NCI-H1694 treated with DMSO at 0.1 percent for 48 hours (cell line): Measurements from ENCODE around the gene RAB35.

Source experiments
- DNase-seq: peaks from one replicate; lab custom pipeline; 2025; lab: John Stamatoyannopoulos, UW

The RAB35 gene

DNA sequence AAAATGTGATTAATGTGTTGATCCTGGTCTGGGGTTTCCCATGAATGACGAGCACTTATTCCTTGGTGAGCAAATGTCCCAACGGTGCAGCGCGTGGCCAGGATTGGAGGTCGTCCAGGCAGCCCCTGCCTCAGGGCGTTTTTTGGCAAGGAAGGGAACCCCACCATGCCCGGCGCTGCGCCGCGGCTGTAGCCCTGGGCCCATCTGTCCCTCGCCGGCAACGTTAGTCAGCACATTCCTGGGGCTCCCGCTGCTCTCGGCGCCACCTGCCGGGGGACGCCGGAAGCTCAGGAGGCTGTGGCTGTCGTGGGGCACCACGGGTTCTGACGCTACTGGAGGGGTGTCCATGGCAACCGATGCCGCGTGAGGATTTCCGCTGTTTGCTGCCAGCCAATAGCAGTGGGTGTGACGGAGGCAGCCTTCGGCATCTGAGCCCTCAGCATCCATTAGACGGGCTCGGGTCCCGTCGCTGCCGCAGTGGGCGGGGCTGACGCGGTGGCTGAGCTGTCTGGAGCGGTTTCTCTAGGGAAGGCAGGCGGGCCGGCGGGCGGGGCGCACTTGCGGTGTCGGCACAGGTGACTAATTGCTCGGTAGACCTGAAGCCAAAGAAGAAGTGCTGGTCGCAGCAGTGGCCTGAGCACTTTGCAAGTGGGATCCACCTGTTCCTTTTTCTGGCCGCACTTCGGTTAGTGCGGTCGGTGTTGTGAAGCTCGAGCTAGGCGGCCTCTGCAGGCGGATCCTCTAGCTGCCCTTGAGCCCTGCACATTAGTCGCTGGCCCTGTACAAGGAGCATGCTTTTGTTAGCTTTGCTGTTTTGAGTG lies 29.5 kb downstream of the RAB35 start:
- DNase-seq, result peak; percentile 93

DNA sequence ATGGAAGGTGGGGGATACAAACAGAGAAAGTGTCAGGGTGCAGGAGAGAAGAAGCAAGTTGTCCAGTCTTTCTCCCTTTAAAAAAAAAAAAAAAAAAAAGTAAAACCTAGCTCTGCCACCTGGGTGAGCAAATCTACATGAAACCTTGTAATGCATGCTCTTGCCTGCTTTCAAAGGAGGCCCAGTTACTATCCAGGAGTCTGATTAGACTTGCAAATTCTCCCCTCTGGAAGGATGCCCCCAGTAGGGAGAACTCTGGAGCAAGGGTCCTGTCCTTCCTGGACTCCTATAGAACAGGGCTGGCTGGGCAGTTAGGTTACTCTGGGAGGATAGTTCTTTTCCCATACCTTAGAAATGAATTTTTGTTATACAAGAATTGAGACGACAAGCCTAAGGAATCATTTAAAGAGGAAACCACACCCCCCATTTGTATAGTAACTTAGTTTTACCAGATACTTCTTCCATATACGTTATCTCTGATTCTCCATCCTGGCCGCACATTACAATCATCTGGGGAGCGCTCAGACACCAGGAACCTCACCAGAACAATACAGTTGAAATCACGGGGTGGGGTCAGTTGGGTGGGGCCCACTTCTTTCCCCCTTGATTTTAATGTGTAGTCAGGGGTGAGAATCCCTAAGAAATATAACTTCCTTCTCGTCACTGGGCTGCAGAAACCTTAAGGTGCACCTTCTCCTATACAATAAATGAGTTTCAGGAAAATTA lies 30.5 kb downstream of the RAB35 start:
- DNase-seq, result no peak

DNA sequence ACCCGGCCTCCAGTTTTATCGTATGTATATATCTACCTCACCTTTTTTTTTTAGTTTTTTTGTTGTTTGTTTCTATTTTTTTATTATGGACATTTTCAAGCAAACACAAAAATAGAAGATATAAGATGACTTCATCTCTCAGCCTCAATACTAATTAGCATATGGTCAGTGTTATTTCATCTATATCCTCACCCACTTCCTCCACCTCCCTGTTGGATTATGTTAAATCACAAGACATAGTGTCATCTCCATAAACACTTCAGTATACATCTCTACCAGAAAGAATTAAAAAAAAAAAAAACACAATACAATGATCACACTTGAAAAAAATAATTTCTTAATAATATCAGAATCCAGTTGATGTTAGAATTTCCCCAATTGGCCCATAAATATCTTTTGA lies 34.9 kb downstream of the RAB35 start:
- no peak for DNase-seq

DNA sequence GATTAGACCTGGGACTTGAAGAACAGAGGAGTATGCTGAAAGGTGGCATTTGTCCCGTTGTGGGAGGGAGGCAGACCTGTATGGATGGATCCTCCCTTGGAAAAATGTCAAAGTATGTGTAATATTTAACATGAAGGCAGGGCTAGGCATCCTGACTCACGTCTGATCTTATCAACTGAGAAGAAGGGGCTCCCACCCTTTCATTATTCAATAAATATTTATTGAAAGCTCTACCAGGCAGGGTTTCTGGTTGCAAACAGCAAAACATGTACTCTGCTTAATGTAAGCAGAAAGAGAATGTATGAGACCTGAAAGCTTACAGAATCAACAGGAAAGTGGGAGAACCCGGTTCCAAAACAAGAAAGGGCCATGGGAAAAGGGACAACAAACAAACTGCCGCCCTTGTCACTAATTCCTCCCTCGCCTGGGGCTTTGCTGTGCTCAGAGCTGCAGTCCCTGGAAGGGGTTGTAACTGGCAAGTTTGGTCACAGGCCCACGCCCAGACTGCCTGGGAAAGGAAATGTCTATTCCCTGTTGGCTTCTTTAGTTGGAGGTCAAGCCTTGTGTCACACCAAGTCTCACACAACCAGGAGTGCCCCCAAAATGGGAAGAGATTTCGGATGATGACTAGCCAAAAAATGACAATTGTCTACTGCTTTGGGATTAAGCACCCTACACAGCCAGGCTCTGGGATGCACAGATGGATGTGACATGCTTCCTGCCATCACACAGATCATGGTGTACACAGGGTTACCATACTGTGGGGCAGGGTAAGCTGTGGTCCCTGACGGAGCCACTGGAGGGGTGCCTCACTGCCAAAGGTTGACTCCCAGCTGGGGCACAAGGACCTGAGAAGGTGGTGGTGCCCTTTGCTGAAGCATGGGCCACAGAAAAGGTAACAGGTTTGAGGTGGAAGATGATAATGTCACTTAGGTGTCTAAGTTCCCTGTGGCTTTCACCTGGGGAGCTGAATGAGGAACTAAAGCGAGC lies 36.8 kb downstream of the RAB35 start:
- no peak for DNase-seq

DNA sequence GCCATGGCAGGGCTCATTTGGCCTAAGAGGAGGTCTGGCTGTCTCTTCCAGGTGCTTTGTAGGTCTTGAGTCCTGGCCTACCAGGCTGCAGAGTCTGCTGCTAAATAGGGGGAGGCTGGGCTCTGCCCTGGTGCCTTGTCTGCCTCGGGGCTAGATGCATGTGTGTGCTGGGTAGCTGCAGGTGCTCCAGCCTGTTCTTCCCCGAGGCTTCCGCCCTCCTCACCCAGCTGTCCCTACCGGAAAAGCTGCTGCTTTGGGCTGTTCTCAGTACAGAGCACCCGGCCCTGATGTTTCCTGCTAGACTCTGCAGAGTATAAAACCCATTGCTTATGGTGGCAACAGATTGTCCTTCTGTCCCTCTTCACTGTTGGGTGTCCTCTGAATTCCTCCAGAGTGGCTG lies 37.7 kb downstream of the RAB35 start:
- DNase-seq, result no peak

DNA sequence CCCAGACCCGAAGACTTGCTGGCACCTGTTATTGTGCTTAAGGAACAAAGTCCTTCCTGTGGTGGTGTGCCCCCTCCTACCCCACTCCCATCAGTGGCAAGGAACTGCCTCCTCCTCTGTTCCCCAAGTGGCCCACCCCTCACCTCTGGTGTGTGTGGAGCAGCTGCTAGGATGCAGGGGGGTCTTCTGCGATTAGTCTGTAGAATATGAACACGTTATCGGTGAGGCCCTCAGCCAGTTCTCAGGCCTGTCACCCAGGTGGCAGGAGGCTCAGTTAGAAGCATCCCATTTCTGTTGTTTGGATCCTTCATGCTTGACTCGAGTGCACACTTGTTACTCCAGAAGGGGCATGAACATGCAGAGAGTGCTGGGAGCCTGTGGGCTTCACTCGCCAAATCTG lies 39.3 kb downstream of the RAB35 start:
- no peak for DNase-seq

DNA sequence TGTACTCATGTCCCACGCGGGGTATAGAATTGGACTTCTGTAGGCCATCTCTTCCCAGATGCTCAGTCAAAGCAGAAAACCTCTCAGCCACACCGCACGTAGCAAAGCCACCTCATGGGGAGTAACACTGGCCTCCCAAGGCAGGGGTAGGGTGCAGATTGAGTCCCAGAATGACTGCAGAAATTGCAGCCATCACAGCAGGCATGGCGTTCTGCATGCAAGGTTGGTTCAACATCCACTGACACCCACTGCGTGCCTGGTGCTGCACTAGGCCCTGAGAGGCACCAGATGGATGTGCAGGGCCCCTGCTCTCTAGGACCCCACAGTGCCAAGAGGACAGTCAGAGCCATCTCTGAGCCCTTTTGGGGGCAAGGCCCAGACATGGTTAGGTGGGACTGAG lies 39.9 kb downstream of the RAB35 start:
- no peak for DNase-seq

DNA sequence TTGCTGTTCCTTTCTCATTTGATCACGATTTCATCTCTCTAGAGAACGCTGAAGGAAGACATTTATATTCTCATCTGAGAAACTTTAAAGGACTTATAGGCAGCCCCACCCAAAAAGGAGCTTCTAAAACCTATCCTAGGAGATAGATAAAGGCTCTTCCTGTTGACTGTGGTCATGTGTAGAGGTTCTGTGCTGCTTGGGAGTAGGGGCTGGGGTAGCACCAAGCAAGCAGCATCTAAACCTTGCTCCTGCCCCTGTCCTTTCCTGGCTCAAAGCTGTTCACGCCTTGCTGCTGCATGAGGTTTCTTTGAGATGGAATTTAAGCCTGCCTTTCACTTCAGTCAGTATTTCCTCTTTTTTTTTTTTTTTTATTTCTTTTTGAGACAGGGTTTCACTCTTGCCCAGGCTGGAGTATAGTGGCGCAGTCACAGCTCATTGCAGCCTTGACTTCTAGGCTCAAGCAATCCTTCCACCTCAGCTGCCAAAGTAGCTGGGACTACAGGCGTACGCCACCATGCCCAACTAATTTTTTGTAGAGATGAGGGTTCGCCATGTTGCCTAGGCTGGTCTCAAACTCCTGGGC lies 41.4 kb downstream of the RAB35 start:
- no peak for DNase-seq

DNA sequence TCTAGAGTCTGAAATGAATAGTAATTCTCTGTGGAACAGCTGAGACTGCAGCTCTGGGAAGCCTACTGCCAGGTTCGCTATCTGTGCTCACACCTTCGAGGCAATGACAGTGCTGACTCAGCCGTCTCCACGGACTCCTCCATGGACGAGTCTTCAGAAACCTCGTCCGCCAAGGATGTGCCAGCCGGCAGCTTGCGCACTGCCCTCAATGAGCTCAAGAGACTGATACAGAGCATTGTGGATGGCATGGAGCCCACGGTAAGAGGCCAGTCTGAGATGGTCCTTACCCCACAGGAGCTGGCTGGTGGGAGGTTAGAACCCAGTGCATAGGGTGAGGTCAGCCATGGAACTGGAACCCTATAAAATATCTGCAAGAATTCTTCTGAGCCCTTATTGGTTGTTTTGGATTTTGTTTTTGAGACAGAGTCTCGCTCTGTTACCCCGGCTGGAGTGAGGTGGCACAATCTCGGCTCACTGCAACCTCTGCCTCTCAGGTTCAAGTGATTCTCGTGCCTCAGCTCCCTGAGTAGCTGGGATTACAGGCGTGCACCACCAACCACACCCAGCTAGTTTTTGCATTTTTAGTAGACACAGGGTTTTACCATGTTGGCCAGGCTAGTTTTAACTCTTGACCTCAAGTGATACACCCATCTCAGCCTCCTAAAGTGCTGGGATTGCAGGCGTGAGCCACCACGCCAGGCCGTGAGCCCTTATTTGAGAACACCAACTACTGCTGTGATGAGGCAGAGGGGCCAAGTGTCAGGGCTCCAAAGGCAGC lies 43.9 kb downstream of the RAB35 start:
- DNase-seq, result no peak

DNA sequence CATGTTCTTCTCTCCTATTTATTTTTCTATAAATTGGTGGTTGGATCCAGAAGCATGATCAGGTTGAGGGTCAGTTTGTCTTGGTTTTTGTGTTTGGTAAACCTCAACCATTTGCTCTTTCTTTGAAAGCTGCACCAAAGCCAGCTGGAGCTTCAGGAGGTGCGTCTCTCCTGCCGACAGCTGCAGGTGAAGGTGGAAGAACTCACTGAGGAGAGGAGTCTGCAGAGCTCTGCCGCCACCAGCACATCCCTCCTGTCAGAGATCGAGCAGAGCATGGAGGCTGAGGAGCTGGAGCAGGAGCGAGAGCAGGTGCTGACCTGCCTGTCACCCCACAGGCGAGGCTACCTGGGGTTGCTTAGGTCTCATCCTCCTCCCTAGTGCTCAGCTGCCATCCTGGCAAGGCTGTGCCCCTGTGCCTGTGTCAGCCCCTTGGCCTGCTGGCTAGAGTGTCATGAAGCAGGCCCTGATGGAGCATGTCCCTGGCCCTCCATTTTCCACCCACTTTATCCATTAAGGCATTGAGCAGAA lies 45.0 kb downstream of the RAB35 start:
- no peak for DNase-seq

DNA sequence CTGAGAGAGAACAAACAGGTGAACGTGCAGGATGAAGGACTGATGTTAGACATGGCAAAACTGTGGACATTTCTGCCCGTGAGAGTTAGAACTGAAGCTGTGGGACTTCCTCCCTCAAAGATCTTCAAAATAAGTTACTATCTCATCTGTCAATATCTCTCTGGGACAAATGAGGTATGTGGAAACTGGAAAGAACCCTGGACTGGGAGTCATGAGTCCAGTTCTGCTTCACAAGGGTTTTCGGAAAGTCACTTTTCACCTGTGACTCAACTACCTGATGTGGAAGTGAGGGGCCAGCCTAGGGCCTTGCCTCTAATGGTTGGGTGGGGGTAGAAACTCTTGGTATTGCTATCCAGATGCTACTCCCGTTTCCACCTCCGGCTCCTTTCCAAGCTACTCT lies 47.3 kb downstream of the RAB35 start:
- DNase-seq, result no peak

DNA sequence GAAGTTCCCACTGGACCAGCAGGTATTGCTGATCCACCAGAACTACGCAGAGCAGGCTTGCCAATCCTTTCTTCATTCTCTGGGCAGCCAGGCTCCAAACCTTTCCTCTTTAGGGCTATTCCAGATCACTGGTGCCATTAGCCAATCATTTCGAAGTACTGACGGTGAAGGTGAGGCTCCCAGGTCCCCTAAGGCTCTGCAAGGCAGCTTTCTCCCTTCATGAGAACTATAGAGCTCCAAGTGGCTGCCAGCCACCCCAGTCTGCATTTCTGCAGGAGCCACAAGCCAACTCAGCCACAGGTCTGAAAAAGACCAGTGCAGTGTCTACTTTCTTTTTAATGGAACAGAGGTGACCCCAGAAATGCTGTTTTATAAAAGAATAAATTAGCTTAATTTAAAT lies 48.7 kb downstream of the RAB35 start:
- no peak for DNase-seq

DNA sequence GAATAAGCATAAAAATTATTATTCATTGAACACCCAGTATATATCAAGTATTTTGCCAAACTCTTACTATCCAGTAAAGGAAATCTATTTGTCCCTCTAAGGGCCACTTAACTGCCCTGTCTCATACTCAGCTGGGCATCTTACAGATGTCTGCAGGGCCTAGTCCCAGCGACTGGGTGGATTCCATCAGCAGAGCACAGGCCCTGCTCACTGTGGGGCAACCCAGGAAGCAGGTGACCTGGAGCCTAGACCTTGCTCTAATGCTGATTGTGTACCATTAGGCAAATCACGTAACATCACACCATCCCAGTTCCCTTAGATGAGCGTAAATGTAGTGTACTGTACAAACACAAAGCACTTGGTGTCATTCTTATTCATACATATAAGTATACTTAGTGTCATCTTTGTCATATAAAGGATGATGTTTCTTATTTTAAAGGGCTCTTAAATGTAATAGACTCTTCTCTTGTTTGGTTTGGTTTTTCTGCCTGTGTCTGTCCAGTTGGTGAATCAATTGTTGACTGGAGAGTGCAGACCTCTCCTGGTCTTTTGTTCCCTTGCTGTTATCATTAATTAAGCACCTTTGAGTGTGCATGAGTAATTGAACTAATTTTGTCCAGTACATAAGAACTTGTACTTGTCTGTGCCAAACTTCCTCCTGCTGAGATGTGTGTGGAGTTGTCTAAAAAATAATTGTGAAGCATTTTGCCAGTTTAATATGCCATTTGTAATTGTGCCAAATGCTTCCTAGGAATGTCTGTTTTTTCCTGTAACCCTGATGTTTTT lies 49.3 kb downstream of the RAB35 start:
- DNase-seq, result no peak

DNA sequence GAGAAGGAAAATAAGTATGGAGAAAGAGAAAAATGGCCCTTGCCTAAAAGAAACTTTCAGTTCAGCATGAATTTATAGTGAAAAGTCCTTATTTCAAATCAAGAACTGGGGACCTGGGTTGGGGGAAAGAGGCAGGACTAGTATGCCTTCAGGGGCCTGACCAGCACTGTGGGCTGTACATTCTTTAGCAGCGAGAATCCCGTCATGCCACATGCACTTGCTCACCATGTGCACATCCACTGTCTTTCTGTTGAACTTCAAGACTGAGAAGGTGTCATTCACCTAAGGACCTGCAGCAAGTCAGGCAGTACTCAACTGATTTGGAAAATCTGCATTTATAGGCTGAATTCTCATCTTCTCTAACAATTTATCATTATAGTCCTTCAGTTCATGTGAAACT lies 50.2 kb downstream of the RAB35 start:
- no peak for DNase-seq

DNA sequence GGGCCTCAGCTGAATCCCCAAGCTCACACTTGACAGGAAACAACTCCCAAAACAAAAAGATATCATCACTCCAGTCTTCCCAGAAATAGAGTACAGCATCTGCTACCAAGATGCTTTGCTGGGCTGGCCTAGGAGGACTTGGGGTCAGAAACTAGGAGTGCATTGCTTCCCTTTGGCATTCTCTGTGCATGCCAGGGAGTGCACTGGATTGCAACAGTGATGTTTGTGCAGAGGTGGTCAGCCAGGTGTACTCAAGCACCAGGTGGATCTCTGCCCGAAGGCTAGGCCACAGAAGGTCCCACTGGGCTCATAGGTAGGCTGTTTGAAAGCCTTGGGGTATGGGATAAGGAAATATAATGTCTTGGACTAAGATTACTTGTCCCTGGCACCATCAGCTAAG lies 51.1 kb downstream of the RAB35 start:
- no peak for DNase-seq

DNA sequence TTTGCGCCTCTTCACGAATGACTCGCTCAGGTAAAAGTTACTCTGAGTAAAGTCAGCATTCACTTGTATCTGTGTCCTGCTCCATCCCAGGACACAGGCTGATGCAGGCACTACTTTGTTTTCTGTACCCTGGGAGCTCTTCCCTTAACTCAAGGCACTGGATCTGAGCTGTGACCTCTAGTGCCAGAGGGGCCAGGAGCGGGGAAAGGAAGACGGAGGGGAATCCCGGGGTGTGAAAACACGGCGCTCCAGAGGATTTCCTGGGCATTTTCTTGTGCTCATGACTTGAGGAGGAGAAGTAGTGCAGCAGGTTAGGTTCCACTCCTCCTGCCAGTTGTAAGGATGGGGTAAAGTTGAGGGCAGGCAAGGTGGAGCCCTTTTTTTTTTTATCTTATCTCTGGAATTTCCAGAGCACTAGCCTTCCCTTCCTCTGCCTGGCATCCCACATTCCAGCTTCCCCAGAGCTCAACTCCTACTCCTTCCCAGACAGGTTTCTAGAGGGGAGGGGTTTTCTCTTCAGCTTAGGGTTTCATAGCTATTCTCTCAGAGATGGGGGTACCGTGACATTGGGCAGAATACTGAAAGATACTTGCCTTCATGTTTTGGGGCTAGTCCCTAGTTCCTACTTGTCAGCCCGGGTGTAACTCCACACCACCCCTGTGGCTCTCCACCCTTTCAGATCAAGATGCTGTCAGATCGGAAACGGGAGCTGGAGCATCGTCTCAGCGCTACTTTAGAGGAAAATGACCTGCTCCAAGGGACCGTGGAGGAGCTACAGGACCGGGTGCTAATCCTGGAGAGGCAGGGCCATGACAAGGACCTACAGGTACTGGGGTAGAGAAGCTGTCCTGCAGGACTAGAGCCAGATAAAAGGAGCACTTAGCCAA lies 52.3 kb downstream of the RAB35 start:
- DNase-seq, result no peak

DNA sequence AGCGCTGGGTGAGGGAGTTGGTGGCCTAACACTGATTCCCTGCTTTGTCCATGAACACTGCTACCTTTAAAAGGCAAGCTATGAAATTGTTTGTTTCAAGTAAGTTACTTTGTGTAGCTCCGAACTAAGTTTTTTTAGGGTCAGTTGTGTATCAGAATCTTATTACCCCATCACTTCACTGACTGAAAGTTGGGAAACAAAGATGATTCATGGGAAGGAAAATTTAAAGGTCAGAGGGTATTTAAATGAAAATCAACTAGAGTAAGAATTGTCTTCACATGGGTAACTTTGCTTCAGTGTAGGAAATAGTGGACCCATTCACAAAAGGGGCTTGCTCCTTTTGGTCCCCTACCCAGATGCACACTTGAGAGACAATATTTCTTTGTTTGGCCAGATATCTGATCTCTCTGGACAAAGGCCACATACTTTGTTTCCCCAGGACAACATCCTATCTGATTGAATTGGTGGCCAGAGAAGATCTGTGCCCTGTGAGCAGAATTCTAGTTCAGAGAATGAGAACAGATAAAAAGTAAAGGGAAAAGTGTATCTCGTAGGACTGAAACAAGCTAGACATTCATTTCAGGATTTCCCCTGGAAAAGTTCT lies 53.5 kb downstream of the RAB35 start:
- DNase-seq, result no peak

DNA sequence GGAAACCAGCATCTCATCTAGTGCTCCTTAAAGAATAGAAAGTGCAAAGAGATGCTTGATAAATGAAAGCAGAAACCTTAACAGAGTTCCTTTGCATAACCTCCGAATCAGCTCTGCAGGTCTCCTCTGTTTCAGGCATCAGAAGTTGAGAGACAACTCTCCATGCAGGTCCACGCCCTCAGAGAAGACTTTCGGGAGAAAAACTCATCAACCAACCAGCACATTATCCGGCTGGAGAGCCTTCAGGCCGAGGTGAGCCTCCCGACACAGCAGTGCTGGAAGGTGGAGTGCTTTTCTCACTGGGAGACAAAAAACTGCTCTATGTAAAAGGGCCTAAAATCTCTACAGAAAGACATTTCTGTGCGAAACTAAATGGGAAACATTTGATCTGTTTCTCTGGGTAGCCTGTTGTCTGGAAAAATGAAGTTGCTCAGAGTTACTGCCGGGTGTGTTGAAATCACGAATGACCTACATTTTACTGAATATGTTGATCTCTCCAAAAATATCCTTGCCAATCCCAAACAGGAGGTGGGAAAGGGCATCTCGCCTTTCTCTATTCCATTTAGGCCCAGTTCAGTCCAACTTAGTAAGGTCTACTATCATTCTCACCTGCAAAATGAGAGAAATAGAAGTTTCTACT lies 54.9 kb downstream of the RAB35 start:
- DNase-seq, result no peak
